Measurements from ENCODE around the gene GAS7. TPM values are rescaled to one million over a fixed set of nuclear protein-coding genes. Genes with fewer than 3 reads are reported as not detected.

Gene GAS7
- total RNA-seq, 1 donor from 2014 or later, result 8.5 TPM

GRCh38 chr17:10071141-10071540, 127.3 kb downstream of the GAS7 start:
- Mint-ChIP-seq H3K27me3 (ENCODE audit: low read depth, unreplicated experiment) (peaks cover 10% of the 10 kb centered on the region), H3K9me3 (ENCODE audit: unreplicated experiment) (no peaks in the 10 kb centered on the region), H3K36me3 (ENCODE audit: low read depth, unreplicated experiment) (no peaks in the 10 kb centered on the region), H3K4me3 (ENCODE audit: unreplicated experiment) (no peak overlapping the region), H3K27ac (ENCODE audit: unreplicated experiment) (no peak overlapping the region), H3K4me1 (ENCODE audit: low read depth, unreplicated experiment) (no peaks in the 10 kb centered on the region)
- no peak overlapping the region for H2AFZ ChIP-seq (ENCODE audit: low read depth, low read length)
- H3K36me3 ChIP-seq (ENCODE audit: insufficient read depth, low read length), result no peaks in the 10 kb centered on the region
- no peak overlapping the region for H3K9ac ChIP-seq (ENCODE audit: low read length)
- no peaks in the 10 kb centered on the region for H3K9me3 ChIP-seq (ENCODE audit: insufficient read depth, low read depth, low read length)
- FAIRE-seq (no peak), DNase-seq (ENCODE audit: low read depth) (no peak)
- H3K4me2 ChIP-seq (ENCODE audit: low read length), result no peak overlapping the region
- no peaks in the 10 kb centered on the region for H4K20me1 ChIP-seq (ENCODE audit: insufficient read depth, low read length)
- TF ChIP-seq CTCF (IDR thresholded peaks at IDR 0.05; ENCODE audit: insufficient read depth, low read depth, low read length), result no peak
- no peak for TF ChIP-seq EZH2 (IDR thresholded peaks at IDR 0.05; ENCODE audit: insufficient read depth, low read length)
- no peak overlapping the region for H3K4me3 ChIP-seq (ENCODE audit: insufficient read depth, low read depth, low read length)
- H3K27me3 ChIP-seq (ENCODE audit: insufficient read depth, low read length), result no peaks in the 10 kb centered on the region
- no peaks in the 10 kb centered on the region for H3K4me1 ChIP-seq (ENCODE audit: insufficient read depth, low read length)
- H3K79me2 ChIP-seq (ENCODE audit: insufficient read depth, low read length), result no peaks in the 10 kb centered on the region
- H3K27ac ChIP-seq (ENCODE audit: low read depth, low read length), result no peak overlapping the region

GRCh38 chr17:10070690-10071089, 127.7 kb downstream of the GAS7 start:
- Mint-ChIP-seq H3K9me3 (ENCODE audit: unreplicated experiment) (peaks cover 2% of the 10 kb centered on the region), H3K4me3 (ENCODE audit: unreplicated experiment) (no peak overlapping the region), H3K27me3 (ENCODE audit: low read depth, unreplicated experiment) (peaks cover 10% of the 10 kb centered on the region), H3K36me3 (ENCODE audit: low read depth, unreplicated experiment) (no peaks in the 10 kb centered on the region), H3K4me1 (ENCODE audit: low read depth, unreplicated experiment) (no peaks in the 10 kb centered on the region), H3K27ac (ENCODE audit: unreplicated experiment) (no peak overlapping the region)
- no peak for FAIRE-seq
- no peaks in the 10 kb centered on the region for H3K27me3 ChIP-seq (ENCODE audit: insufficient read depth, low read length)
- H3K9ac ChIP-seq (ENCODE audit: low read length), result no peak overlapping the region
- H4K20me1 ChIP-seq (ENCODE audit: insufficient read depth, low read length), result no peaks in the 10 kb centered on the region
- H2AFZ ChIP-seq (ENCODE audit: low read depth, low read length), result no peak overlapping the region
- H3K9me3 ChIP-seq (ENCODE audit: insufficient read depth, low read depth, low read length), result no peaks in the 10 kb centered on the region
- no peak overlapping the region for H3K4me3 ChIP-seq (ENCODE audit: insufficient read depth, low read depth, low read length)
- no peak for TF ChIP-seq CTCF (IDR thresholded peaks at IDR 0.05; ENCODE audit: insufficient read depth, low read depth, low read length)
- no peak for TF ChIP-seq EZH2 (IDR thresholded peaks at IDR 0.05; ENCODE audit: insufficient read depth, low read length)
- H3K4me2 ChIP-seq (ENCODE audit: low read length), result no peak overlapping the region
- H3K79me2 ChIP-seq (ENCODE audit: insufficient read depth, low read length), result no peaks in the 10 kb centered on the region
- H3K4me1 ChIP-seq (ENCODE audit: insufficient read depth, low read length), result no peaks in the 10 kb centered on the region
- DNase-seq (ENCODE audit: low read depth), result no peak
- no peak overlapping the region for H3K27ac ChIP-seq (ENCODE audit: low read depth, low read length)
- no peaks in the 10 kb centered on the region for H3K36me3 ChIP-seq (ENCODE audit: insufficient read depth, low read length)

DNA sequence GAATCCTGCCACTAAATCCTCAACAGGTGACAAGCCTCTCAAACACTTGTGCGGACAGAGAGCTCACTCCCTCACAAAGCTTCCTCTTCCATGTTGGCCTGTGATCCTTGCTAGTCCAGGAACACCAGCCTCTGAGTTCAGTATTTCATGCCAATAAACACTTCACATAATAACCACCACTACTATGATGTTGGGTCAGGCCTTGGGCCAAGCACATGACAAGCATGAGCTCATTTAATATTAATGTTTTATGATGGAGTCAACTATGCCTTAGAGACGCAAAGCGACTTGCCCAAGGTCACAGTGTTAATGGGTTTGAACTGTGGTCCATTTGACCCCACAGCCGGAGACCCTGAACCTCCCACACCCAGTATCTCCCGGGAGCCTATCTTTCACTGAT, 129.1 kb downstream of the GAS7 start:
- H3K4me3 Mint-ChIP-seq (ENCODE audit: unreplicated experiment), result no peak overlapping the region
- H3K4me2 ChIP-seq (ENCODE audit: low read length), result no peak overlapping the region
- no peaks in the 10 kb centered on the region for H3K9me3 ChIP-seq (ENCODE audit: insufficient read depth, low read depth, low read length)
- H4K20me1 ChIP-seq (ENCODE audit: insufficient read depth, low read length), result no peaks in the 10 kb centered on the region
- H3K27ac ChIP-seq (ENCODE audit: low read depth, low read length), result no peak overlapping the region
- no peak overlapping the region for H2AFZ ChIP-seq (ENCODE audit: low read depth, low read length)
- no peaks in the 10 kb centered on the region for H3K79me2 ChIP-seq (ENCODE audit: insufficient read depth, low read length)
- H3K27me3 Mint-ChIP-seq (ENCODE audit: low read depth, unreplicated experiment), result peaks cover 11% of the 10 kb centered on the region
- peaks cover 10% of the 10 kb centered on the region for H3K9me3 Mint-ChIP-seq (ENCODE audit: unreplicated experiment)
- FAIRE-seq, result no peak
- H3K36me3 ChIP-seq (ENCODE audit: insufficient read depth, low read length), result no peaks in the 10 kb centered on the region
- no peaks in the 10 kb centered on the region for H3K4me1 ChIP-seq (ENCODE audit: insufficient read depth, low read length)
- no peaks in the 10 kb centered on the region for H3K36me3 Mint-ChIP-seq (ENCODE audit: low read depth, unreplicated experiment)
- no peaks in the 10 kb centered on the region for H3K4me1 Mint-ChIP-seq (ENCODE audit: low read depth, unreplicated experiment)
- H3K27me3 ChIP-seq (ENCODE audit: insufficient read depth, low read length), result no peaks in the 10 kb centered on the region
- H3K27ac Mint-ChIP-seq (ENCODE audit: unreplicated experiment), result no peak overlapping the region
- no peak overlapping the region for H3K9ac ChIP-seq (ENCODE audit: low read length)
- DNase-seq (ENCODE audit: low read depth), result no peak
- no peak overlapping the region for H3K4me3 ChIP-seq (ENCODE audit: insufficient read depth, low read depth, low read length)
- TF ChIP-seq CTCF (IDR thresholded peaks at IDR 0.05; ENCODE audit: insufficient read depth, low read depth, low read length) (no peak), EZH2 (IDR thresholded peaks at IDR 0.05; ENCODE audit: insufficient read depth, low read length) (no peak)
